RKO (cell line): Measurements from ENCODE around the gene OGG1.

Experiments
- DNase-seq: peaks from one replicate; pipeline ENCODE4 v3.0.0-alpha.2; 2016; ENCODE audit warnings: low spot score

The OGG1 gene

GRCh38 chr3:9786209-9786739, 36.5 kb downstream of the OGG1 start:
- no peak for DNase-seq

- no peak for DNase-seq
Measured at GRCh38 chr3:9786825-9787669, 37.3 kb downstream of the OGG1 start.

- no peak for DNase-seq
Measured at GRCh38 chr3:9787714-9788113, 38.0 kb downstream of the OGG1 start.

GRCh38 chr3:9791127-9791526, 41.4 kb downstream of the OGG1 start:
- no peak for DNase-seq

- no peak for DNase-seq
Measured at GRCh38 chr3:9791790-9792404, 42.1 kb downstream of the OGG1 start.

GRCh38 chr3:9792405-9793160, 42.8 kb downstream of the OGG1 start, which contains the start of the genes ARPC4 and TADA3:
ARPC4 (plus strand) TSS chr3:9793082; CDS start chr3:9793122, 40 bp downstream.
TADA3 (minus strand) TSS chr3:9792473; CDS start chr3:9791466, 1,007 bp downstream.
- DNase-seq, result peak; percentile 95

GRCh38 chr3:9793161-9793781, 43.5 kb downstream of the OGG1 start:
- DNase-seq, result peak; percentile 77

- no peak for DNase-seq
Measured at GRCh38 chr3:9794400-9794799, 44.6 kb downstream of the OGG1 start.

GRCh38 chr3:9795207-9795606, 45.5 kb downstream of the OGG1 start:
- DNase-seq, result no peak

GRCh38 chr3:9797196-9797945, 47.6 kb downstream of the OGG1 start:
- no peak for DNase-seq

- DNase-seq, result no peak
Measured at GRCh38 chr3:9800529-9800928, 50.8 kb downstream of the OGG1 start.

- no peak for DNase-seq
Measured at GRCh38 chr3:9803494-9803893, 53.7 kb downstream of the OGG1 start.

GRCh38 chr3:9804996-9805395, 55.2 kb downstream of the OGG1 start:
- DNase-seq, result no peak

GRCh38 chr3:9806137-9806536, 56.4 kb downstream of the OGG1 start:
- no peak for DNase-seq
